Ishikawa (cell line): ENCODE data around the gene IL17REL.

Experiments
- FOXM1 ChIP-seq: IDR thresholded peaks from 2 replicates; pipeline ENCODE4 v1.6.1; 2012; ENCODE audit warnings: low read depth, borderline replicate concordance
- RAD21 ChIP-seq: IDR thresholded peaks from 2 replicates; pipeline ENCODE4 v1.6.1; 2012; ENCODE audit warnings: low read depth
- YY1 ChIP-seq: IDR thresholded peaks from 2 replicates; pipeline ENCODE4 v1.6.1; 2012; ENCODE audit warnings: low read depth
- TF ChIP-seq, protein P1 (sequence below): IDR thresholded peaks from 2 replicates; pipeline ENCODE4 v1.6.1; 2012; ENCODE audit warnings: low read depth, mild to moderate bottlenecking

- TF ChIP-seq, protein P1, sequence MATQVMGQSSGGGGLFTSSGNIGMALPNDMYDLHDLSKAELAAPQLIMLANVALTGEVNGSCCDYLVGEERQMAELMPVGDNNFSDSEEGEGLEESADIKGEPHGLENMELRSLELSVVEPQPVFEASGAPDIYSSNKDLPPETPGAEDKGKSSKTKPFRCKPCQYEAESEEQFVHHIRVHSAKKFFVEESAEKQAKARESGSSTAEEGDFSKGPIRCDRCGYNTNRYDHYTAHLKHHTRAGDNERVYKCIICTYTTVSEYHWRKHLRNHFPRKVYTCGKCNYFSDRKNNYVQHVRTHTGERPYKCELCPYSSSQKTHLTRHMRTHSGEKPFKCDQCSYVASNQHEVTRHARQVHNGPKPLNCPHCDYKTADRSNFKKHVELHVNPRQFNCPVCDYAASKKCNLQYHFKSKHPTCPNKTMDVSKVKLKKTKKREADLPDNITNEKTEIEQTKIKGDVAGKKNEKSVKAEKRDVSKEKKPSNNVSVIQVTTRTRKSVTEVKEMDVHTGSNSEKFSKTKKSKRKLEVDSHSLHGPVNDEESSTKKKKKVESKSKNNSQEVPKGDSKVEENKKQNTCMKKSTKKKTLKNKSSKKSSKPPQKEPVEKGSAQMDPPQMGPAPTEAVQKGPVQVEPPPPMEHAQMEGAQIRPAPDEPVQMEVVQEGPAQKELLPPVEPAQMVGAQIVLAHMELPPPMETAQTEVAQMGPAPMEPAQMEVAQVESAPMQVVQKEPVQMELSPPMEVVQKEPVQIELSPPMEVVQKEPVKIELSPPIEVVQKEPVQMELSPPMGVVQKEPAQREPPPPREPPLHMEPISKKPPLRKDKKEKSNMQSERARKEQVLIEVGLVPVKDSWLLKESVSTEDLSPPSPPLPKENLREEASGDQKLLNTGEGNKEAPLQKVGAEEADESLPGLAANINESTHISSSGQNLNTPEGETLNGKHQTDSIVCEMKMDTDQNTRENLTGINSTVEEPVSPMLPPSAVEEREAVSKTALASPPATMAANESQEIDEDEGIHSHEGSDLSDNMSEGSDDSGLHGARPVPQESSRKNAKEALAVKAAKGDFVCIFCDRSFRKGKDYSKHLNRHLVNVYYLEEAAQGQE, result no peak
- TF ChIP-seq RAD21 (no peak), FOXM1 (no peak), YY1 (no peak)
These were observed 47.3 kb upstream of the IL17REL start for GRCh38 chr22:50059881-50060262.
